ENCODE data around the gene ART3. TPM values are rescaled to one million over a fixed set of nuclear protein-coding genes. Genes with fewer than 3 reads are reported as not detected.

ART3 gene
- total and polyA plus RNA-seq, 2 donors (not counting 1 experiment from before 2014, with no cell fraction given): not detected

GRCh38 chr4:76155979-76156378, 81.5 kb downstream of the ART3 start:
- H3K27me3 ChIP-seq (replicated peaks in 1 of 4; ENCODE audit: control extremely low read depth in 1 of 4, control insufficient read depth in 3 of 4, insufficient read depth in 4 of 4, low read length in 3 of 4): no peaks in the 10 kb centered on the region
- ChIA-PET CTCF (interaction anchor here (0.8 to 1.4 kb wide), 2 partner anchors 24 to 160 kb away, joined by 3 to 9 read pairs; no protein-coding TSS in a partner anchor), POLR2A (no interaction called here)
- no peaks in the 10 kb centered on the region for H3K27me3 Mint-ChIP-seq
- no CpG with 5 or more reads among the region's 3 CpGs for WGBS (ENCODE audit: insufficient coverage)
- H3K4me1 Mint-ChIP-seq: no peaks in the 10 kb centered on the region
- no peak overlapping the region for H3K27ac Mint-ChIP-seq
- no peaks in the 10 kb centered on the region for H3K4me1 ChIP-seq (ENCODE audit: control insufficient read depth in 2 of 2, insufficient read depth in 2 of 2, low read length in 2 of 2)
- no peak for TF ChIP-seq EZH2 (IDR thresholded peaks at IDR 0.05; ENCODE audit: borderline replicate concordance, insufficient read depth, low read depth, low read length, poor library complexity, severe bottlenecking)
- no peak for TF ChIP-seq CTCF (IDR thresholded peaks at IDR 0.05)
- H3K9ac ChIP-seq (ENCODE audit: low read length): no peak overlapping the region
- peaks cover under 1 to 3% of the 10 kb centered on the region in 2 experiments for H3K36me3 ChIP-seq (replicated peaks in 1 of 2; ENCODE audit: control extremely low read depth in 1 of 2, control insufficient read depth in 1 of 2, extremely low read depth in 1 of 2, insufficient read depth in 2 of 2, low read length in 1 of 2)
- DNase-seq (no peak), ATAC-seq (ENCODE audit: low read depth) (no peak)
- H4K20me1 ChIP-seq (ENCODE audit: control insufficient read depth, insufficient read depth, low read length, poor library complexity, severe bottlenecking): no peaks in the 10 kb centered on the region
- H3K4me2 ChIP-seq (replicated peaks; ENCODE audit: low read depth, low read length, poor library complexity, severe bottlenecking): no peak overlapping the region
- H3K4me3 ChIP-seq (ENCODE audit: control extremely low read depth in 1 of 5, extremely low read depth in 1 of 5, insufficient read depth in 1 of 5, low read depth in 2 of 5, low read length in 4 of 5): no peak overlapping the region
- H3K9me3 ChIP-seq (ENCODE audit: control extremely low read depth in 1 of 3, control insufficient read depth in 2 of 3, insufficient read depth in 1 of 3, low read length in 2 of 3): peaks cover 0 to 5% (median 0%) of the 10 kb centered on the region in 3 donors
- intact Hi-C loops (cut with micrococcal nuclease): no loop called here
- H2AFZ ChIP-seq (ENCODE audit: insufficient read depth, low read depth, low read length, poor library complexity, severe bottlenecking): no peak overlapping the region
- peaks cover 4% of the 10 kb centered on the region for H3K9me3 Mint-ChIP-seq (ENCODE audit: insufficient read depth)
- H3K27ac ChIP-seq (ENCODE audit: low read length in 2 of 2): no peak overlapping the region
- no peak overlapping the region for H3K4me3 Mint-ChIP-seq
- H3K79me2 ChIP-seq (ENCODE audit: control insufficient read depth, insufficient read depth, low read length): no peaks in the 10 kb centered on the region

GRCh38 chr4:76156635-76157034, 82.1 kb downstream of the ART3 start:
- no peak for TF ChIP-seq CTCF (IDR thresholded peaks at IDR 0.05)
- TF ChIP-seq EZH2 (IDR thresholded peaks at IDR 0.05; ENCODE audit: borderline replicate concordance, insufficient read depth, low read depth, low read length, poor library complexity, severe bottlenecking): no peak
- Mint-ChIP-seq H3K27ac (no peak overlapping the region), H3K4me3 (no peak overlapping the region), H3K4me1 (no peaks in the 10 kb centered on the region), H3K27me3 (no peaks in the 10 kb centered on the region), H3K9me3 (ENCODE audit: insufficient read depth) (peaks cover 4% of the 10 kb centered on the region)
- ATAC-seq (ENCODE audit: low read depth): no peak
- no peak overlapping the region for H2AFZ ChIP-seq (ENCODE audit: insufficient read depth, low read depth, low read length, poor library complexity, severe bottlenecking)
- peaks cover 6 to 7% of the 10 kb centered on the region in 2 experiments for H3K36me3 ChIP-seq (replicated peaks in 1 of 2; ENCODE audit: control extremely low read depth in 1 of 2, control insufficient read depth in 1 of 2, extremely low read depth in 1 of 2, insufficient read depth in 2 of 2, low read length in 1 of 2)
- WGBS (ENCODE audit: insufficient coverage): 27% methylated on average over 1 of the region's 2 CpGs
- no peaks in the 10 kb centered on the region for H4K20me1 ChIP-seq (ENCODE audit: control insufficient read depth, insufficient read depth, low read length, poor library complexity, severe bottlenecking)
- no peak overlapping the region for H3K9ac ChIP-seq (ENCODE audit: low read length)
- H3K27ac ChIP-seq (ENCODE audit: low read length in 2 of 2): no peak overlapping the region
- H3K4me3 ChIP-seq (ENCODE audit: control extremely low read depth in 1 of 5, extremely low read depth in 1 of 5, insufficient read depth in 1 of 5, low read depth in 2 of 5, low read length in 4 of 5): no peak overlapping the region
- intact Hi-C loops (cut with micrococcal nuclease): no loop called here
- ChIA-PET CTCF (interaction anchor here (1.4 kb wide), 1 partner anchor 23 kb away, joined by 9 read pairs; no protein-coding TSS in a partner anchor), POLR2A (no interaction called here)
- H3K4me1 ChIP-seq (ENCODE audit: control insufficient read depth in 2 of 2, insufficient read depth in 2 of 2, low read length in 2 of 2): no peaks in the 10 kb centered on the region
- H3K79me2 ChIP-seq (ENCODE audit: control insufficient read depth, insufficient read depth, low read length): no peaks in the 10 kb centered on the region
- peaks cover 0 to 5% (median 0%) of the 10 kb centered on the region in 3 donors for H3K9me3 ChIP-seq (ENCODE audit: control extremely low read depth in 1 of 3, control insufficient read depth in 2 of 3, insufficient read depth in 1 of 3, low read length in 2 of 3)
- no peaks in the 10 kb centered on the region for H3K27me3 ChIP-seq (replicated peaks in 1 of 4; ENCODE audit: control extremely low read depth in 1 of 4, control insufficient read depth in 3 of 4, insufficient read depth in 4 of 4, low read length in 3 of 4)
- DNase-seq: no peak
- H3K4me2 ChIP-seq (replicated peaks; ENCODE audit: low read depth, low read length, poor library complexity, severe bottlenecking): no peak overlapping the region
